Measurements from ENCODE around the gene ITGA11. TPM values are rescaled to one million over a fixed set of nuclear protein-coding genes. Genes with fewer than 3 reads are reported as not detected.

The ITGA11 gene
- total and polyA plus RNA-seq, 5 experiments from 2014 or later, result 0.02 to 0.11 (median 0.03) TPM; not detected in 2

GRCh38 chr15:68315495-68316031 is 116.4 kb downstream of the ITGA11 start:
- Mint-ChIP-seq H3K36me3 (no peaks in the 10 kb centered on the region), H3K9me3 (no peaks in the 10 kb centered on the region), H3K4me1 (no peaks in the 10 kb centered on the region), H3K27ac (no peak overlapping the region), H3K4me3 (no peak overlapping the region), H3K27me3 (peaks cover 0 to 8% (median 0%) of the 10 kb centered on the region in 5 donors)
- DNase-seq (peak in 2 of 10 donors; percentile 8 to 37), ATAC-seq (no peak)
- POLR2A ChIA-PET, result no interaction called here

GRCh38 chr15:68315035-68315434 is 116.9 kb downstream of the ITGA11 start:
- Mint-ChIP-seq H3K4me1 (no peaks in the 10 kb centered on the region), H3K9me3 (no peaks in the 10 kb centered on the region), H3K4me3 (no peak overlapping the region), H3K36me3 (no peaks in the 10 kb centered on the region), H3K27ac (peak overlapping the region in 1 of 10 donors; percentile 2), H3K27me3 (peaks cover 0 to 8% (median 0%) of the 10 kb centered on the region in 5 donors)
- ATAC-seq, result no peak
- POLR2A ChIA-PET, result no interaction called here
- no peak for DNase-seq

- POLR2A ChIA-PET, result no interaction called here
- H3K9me3 Mint-ChIP-seq, result no peaks in the 10 kb centered on the region
- DNase-seq (peak in 2 of 10 donors; percentile 13 to 45), ATAC-seq (no peak)
- H3K4me3 Mint-ChIP-seq, result no peak overlapping the region
- H3K27ac Mint-ChIP-seq, result no peak overlapping the region
- no peaks in the 10 kb centered on the region for H3K4me1 Mint-ChIP-seq
- no peaks in the 10 kb centered on the region for H3K36me3 Mint-ChIP-seq
- H3K27me3 Mint-ChIP-seq, result peaks cover 0 to 8% (median 0%) of the 10 kb centered on the region in 5 donors
Measured at GRCh38 chr15:68314563-68314962, 117.4 kb downstream of the ITGA11 start.

GRCh38 chr15:68313501-68314410 is 118.2 kb downstream of the ITGA11 start:
- peaks cover 0 to 8% (median 0%) of the 10 kb centered on the region in 5 donors for H3K27me3 Mint-ChIP-seq
- H3K9me3 Mint-ChIP-seq, result no peaks in the 10 kb centered on the region
- ATAC-seq (no peak), DNase-seq (peak in 2 of 10 donors; percentile 14 to 56)
- no peaks in the 10 kb centered on the region for H3K4me1 Mint-ChIP-seq
- H3K27ac Mint-ChIP-seq, result no peak overlapping the region
- POLR2A ChIA-PET, result no interaction called here
- H3K36me3 Mint-ChIP-seq, result no peaks in the 10 kb centered on the region
- no peak overlapping the region for H3K4me3 Mint-ChIP-seq

GRCh38 chr15:68312701-68313204 is 119.2 kb downstream of the ITGA11 start:
- no peaks in the 10 kb centered on the region for H3K36me3 Mint-ChIP-seq
- POLR2A ChIA-PET, result no interaction called here
- peak overlapping the region in 1 of 10 donors; percentile 43 for H3K27ac Mint-ChIP-seq
- DNase-seq (peak in 2 of 10 donors; percentile 7 to 50), ATAC-seq (no peak)
- H3K9me3 Mint-ChIP-seq, result no peaks in the 10 kb centered on the region
- H3K4me3 Mint-ChIP-seq, result no peak overlapping the region
- no peaks in the 10 kb centered on the region for H3K4me1 Mint-ChIP-seq
- peaks cover 0 to 8% (median 0%) of the 10 kb centered on the region in 5 donors for H3K27me3 Mint-ChIP-seq

- H3K36me3 Mint-ChIP-seq, result no peaks in the 10 kb centered on the region
Measured at GRCh38 chr15:68311859-68312557, 120.0 kb downstream of the ITGA11 start.

GRCh38 chr15:68311464-68311835 is 120.5 kb downstream of the ITGA11 start:
- Mint-ChIP-seq H3K9me3 (no peaks in the 10 kb centered on the region), H3K27ac (no peak overlapping the region), H3K27me3 (peaks cover 0 to 14% (median 3%) of the 10 kb centered on the region in 5 donors), H3K36me3 (no peaks in the 10 kb centered on the region), H3K4me1 (peaks cover 2 to 7% (median 4%) of the 10 kb centered on the region in 4 donors), H3K4me3 (no peak overlapping the region)
- POLR2A ChIA-PET, result interaction anchor here (0.8 kb wide), 1 partner anchor 34 kb away, joined by 3 read pairs; the partner anchor contains the start of gene FEM1B
- DNase-seq, result no peak
- ATAC-seq, result no peak

More at GRCh38 chr15:68311859-68312557, 120.0 kb downstream of the ITGA11 start:
- Mint-ChIP-seq H3K27ac (no peak overlapping the region), H3K27me3 (peaks cover 0 to 13% (median under 1%) of the 10 kb centered on the region in 5 donors), H3K4me1 (peaks cover 0 to under 1% (median 0%) of the 10 kb centered on the region in 4 donors), H3K9me3 (no peaks in the 10 kb centered on the region), H3K4me3 (no peak overlapping the region)
- ATAC-seq (no peak), DNase-seq (peak in 2 of 10 donors; percentile 3 to 38)
- POLR2A ChIA-PET, result no interaction called here

- Mint-ChIP-seq H3K4me3 (no peak overlapping the region), H3K9me3 (no peaks in the 10 kb centered on the region), H3K27ac (peak overlapping the region in 1 of 10 donors; percentile 41), H3K36me3 (no peaks in the 10 kb centered on the region), H3K4me1 (peaks cover 4 to 12% (median 8%) of the 10 kb centered on the region in 4 donors), H3K27me3 (peaks cover 0 to 12% (median 3%) of the 10 kb centered on the region in 5 donors)
- no peak for ATAC-seq
- POLR2A ChIA-PET, result interaction anchor here (0.8 kb wide), 1 partner anchor 33 kb away, joined by 3 read pairs; the partner anchor contains the start of gene FEM1B
- no peak for DNase-seq
Measured at GRCh38 chr15:68310804-68311463, 121.0 kb downstream of the ITGA11 start.

- ATAC-seq (no peak), DNase-seq (no peak)
- H3K4me1 Mint-ChIP-seq, result peaks cover 4 to 12% (median 8%) of the 10 kb centered on the region in 4 donors
- peaks cover 0 to 12% (median 3%) of the 10 kb centered on the region in 5 donors for H3K27me3 Mint-ChIP-seq
- H3K9me3 Mint-ChIP-seq, result no peaks in the 10 kb centered on the region
- POLR2A ChIA-PET, result no interaction called here
- no peak overlapping the region for H3K4me3 Mint-ChIP-seq
- no peaks in the 10 kb centered on the region for H3K36me3 Mint-ChIP-seq
- no peak overlapping the region for H3K27ac Mint-ChIP-seq
Measured at GRCh38 chr15:68310178-68310803, 121.7 kb downstream of the ITGA11 start.

GRCh38 chr15:68309024-68309423 is 122.9 kb downstream of the ITGA11 start:
- peaks cover 5 to 12% (median 8%) of the 10 kb centered on the region in 4 donors for H3K4me1 Mint-ChIP-seq

GRCh38 chr15:68307131-68307928 is 124.6 kb downstream of the ITGA11 start:
- Mint-ChIP-seq H3K36me3 (no peaks in the 10 kb centered on the region), H3K4me1 (peaks cover 6 to 12% (median 8%) of the 10 kb centered on the region in 4 donors), H3K4me3 (peak overlapping the region in 1 of 10 donors; percentile 54), H3K27ac (no peak overlapping the region), H3K9me3 (no peaks in the 10 kb centered on the region), H3K27me3 (peaks cover 0 to 12% (median 3%) of the 10 kb centered on the region in 5 donors)
- ATAC-seq (no peak), DNase-seq (no peak)
- POLR2A ChIA-PET, result interaction anchor here (2.5 kb wide), 1 partner anchor 30 kb away, joined by 20 read pairs; the partner anchor contains the start of gene FEM1B

More at GRCh38 chr15:68309024-68309423, 122.9 kb downstream of the ITGA11 start:
- H3K27me3 Mint-ChIP-seq, result peaks cover 0 to 12% (median 3%) of the 10 kb centered on the region in 5 donors
- POLR2A ChIA-PET, result no interaction called here
- no peaks in the 10 kb centered on the region for H3K9me3 Mint-ChIP-seq
- DNase-seq (no peak), ATAC-seq (no peak)
- H3K36me3 Mint-ChIP-seq, result no peaks in the 10 kb centered on the region
- H3K27ac Mint-ChIP-seq, result no peak overlapping the region
- H3K4me3 Mint-ChIP-seq, result no peak overlapping the region

All from naive thymus-derived CD8-positive, alpha-beta T cell (primary cell).